GM12874 (cell line): ENCODE results near the gene PBX4.

Source experiments
- TF ChIP-seq, protein P1 (sequence below): IDR thresholded peaks from 2 replicates; pipeline ENCODE4 v1.5.1; 2011; ENCODE audit warnings: low read depth, mild to moderate bottlenecking, control low read depth, low read length, moderate library complexity; ENCODE audit not compliant: insufficient read depth

PBX4 gene

DNA sequence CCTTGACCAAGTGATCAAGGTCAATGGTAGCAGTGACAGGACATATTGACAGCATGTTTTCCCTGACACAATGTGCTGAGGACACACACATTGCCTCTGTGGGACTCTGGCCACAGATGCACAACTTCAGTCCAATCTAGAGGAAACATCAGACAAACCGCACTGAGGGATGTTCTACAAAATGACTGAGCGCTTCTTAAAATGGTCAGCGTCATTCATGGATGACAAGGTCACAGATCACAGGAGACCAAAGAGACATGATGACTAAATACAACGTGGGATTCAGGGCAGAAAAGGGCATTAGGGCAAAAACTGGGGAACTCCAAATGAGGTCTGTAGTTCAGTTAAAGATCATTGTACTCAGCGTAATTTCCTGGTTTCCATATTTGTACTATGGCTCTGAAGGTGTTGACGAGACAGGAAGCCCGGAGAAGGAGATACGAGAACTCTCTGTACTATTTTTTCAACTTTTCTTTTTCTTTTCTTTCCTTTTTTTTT is 20.6 kb downstream of the PBX4 start:
- TF ChIP-seq, protein P1, sequence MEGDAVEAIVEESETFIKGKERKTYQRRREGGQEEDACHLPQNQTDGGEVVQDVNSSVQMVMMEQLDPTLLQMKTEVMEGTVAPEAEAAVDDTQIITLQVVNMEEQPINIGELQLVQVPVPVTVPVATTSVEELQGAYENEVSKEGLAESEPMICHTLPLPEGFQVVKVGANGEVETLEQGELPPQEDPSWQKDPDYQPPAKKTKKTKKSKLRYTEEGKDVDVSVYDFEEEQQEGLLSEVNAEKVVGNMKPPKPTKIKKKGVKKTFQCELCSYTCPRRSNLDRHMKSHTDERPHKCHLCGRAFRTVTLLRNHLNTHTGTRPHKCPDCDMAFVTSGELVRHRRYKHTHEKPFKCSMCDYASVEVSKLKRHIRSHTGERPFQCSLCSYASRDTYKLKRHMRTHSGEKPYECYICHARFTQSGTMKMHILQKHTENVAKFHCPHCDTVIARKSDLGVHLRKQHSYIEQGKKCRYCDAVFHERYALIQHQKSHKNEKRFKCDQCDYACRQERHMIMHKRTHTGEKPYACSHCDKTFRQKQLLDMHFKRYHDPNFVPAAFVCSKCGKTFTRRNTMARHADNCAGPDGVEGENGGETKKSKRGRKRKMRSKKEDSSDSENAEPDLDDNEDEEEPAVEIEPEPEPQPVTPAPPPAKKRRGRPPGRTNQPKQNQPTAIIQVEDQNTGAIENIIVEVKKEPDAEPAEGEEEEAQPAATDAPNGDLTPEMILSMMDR, result no peak

DNA sequence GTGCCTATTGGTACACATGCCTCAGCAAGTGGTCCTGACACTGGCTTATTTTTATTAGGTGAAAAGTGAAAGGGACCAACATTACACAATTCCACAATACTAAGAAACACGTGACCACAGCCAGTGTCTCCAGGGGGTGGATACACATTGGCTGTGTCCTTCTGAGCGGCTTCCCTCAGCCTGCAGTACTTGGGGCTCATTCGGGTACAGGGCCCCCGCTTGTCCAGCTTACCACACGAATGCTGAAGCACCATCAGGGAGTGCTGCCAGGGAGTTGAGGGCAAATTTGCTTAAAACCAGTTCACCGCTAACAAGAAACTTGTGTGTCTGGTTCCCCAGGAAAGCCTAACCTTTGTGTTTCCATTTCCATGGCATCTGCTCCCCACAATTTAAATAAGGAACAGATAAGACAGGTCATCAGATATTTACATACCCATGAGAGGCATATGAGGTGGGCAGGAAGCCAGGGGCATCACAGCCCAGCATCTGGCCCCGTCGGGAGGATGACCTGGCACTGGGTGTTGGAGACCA is 23.3 kb downstream of the PBX4 start:
- TF ChIP-seq, protein P1, result no peak

DNA sequence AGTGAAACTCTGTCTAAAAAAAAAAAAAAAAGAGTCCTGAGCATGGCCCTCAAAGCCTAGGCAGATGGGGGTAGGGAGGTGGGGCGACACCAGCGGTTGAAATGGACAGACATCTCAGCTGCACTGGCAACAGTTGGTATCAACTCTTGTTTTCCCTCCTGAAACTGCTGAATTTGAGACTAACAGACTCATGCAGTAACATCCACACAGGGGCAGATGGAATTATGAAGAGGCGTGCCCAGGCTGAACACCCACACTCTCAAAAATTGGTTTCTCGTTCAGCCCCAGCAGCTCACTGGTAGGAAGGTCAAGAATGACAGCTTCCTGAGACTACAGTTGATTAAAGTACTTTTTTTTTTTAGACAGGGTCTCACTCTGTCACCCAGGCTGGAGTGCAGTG is 24.1 kb downstream of the PBX4 start:
- TF ChIP-seq, protein P1, result no peak

DNA sequence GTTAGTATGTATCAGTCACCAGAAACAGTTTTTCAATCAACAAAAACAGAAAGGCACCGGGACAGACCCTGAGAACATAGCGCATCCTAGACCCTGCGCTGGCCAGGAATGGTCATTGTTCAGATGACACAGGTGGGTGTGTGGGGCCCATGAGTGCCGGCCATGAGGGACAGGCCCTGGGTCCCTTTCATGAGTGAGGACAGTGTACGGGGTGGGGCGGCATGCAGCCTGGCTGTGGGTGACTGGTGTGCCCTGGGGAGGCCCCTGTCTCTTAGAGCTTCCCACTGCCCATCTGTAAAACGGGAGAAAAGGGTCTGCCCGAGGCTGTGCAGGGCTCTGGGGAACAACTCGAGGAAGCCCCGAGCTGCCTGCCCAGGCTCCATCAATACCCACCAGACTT is 25.8 kb downstream of the PBX4 start:
- TF ChIP-seq, protein P1, result no peak

DNA sequence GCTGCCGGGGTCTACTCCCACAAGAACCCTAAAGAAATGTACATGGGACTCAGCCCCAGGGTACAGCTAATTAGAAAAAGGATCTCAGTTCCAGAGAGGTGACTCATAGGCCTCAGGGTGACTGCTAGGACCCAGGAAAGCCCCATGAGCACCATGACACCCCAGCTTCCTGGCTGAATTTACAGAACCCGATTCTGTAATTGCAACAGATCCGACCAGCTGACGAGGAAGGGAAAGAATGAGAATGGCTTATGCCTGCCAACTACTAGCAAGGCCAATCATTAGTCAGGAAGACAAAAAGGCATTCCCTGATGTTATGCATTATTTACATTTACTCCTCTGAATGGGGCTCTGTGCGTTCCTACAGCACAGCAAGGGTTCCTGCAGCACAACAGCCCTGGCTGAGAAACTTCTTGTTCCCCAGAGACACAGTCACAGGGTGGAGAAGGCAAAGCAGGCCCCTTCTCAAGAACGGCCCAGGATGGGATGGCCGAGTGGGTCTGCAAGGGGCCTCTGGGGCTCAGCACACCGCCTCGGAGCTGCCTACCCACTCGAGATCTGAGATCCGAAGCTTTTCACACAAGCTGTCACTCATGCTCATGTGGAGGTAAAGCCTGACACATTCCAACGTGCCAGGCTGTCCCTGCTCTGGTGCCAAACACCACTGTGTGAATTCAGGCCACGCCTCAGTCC is 27.2 kb downstream of the PBX4 start:
- TF ChIP-seq, protein P1, result no peak

DNA sequence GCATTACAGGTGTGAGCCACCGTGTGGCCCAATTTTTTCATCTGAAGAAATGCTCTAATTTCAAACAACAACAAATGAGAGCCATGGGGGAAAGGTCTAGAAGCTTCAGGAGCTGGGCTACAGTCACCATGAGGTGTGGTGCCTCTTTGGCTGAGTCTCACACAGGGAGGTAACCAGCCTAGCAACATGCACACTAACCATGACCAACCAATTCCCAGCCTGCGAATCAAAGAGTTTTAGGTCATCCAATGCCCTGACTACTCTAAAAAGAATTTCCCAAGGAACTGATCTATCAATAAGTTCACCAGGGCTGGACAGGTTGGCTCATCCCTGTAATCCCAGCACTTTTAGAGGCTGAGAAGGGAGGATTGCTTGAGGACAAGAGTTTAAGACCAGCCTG is 29.9 kb downstream of the PBX4 start:
- TF ChIP-seq, protein P1, result no peak

DNA sequence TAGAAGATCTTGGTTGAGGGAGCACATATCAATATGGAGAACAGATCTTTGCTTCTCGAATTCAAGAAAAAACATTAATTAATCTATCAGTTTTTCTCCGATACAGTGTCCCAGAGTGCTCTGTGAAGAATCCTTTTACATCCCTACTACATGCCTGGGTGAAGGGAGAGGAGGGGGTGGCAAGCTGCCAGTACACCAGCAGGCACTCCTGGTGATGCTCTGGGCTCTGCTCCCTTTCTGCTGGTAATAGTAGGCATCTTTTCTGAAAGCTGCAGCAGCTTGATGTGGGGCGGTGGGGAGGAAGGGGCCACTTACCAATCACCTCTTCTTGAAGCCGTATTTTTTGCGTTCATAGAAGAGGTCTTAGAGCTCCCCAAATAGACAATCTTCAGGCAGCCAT is 30.7 kb downstream of the PBX4 start:
- TF ChIP-seq, protein P1, result no peak
